ENCODE data around the gene DOCK2. TPM values are rescaled to one million over a fixed set of nuclear protein-coding genes. Genes with fewer than 3 reads are reported as not detected.
A peak's percentile ranks its signal among the peaks of the same experiment; 100 is the strongest.

The DOCK2 gene
- total and polyA plus RNA-seq, 2 donors (not counting 3 experiments of a cell fraction or from before 2014, with no cell fraction given) = 0.62 to 4.8 TPM

GRCh38 chr5:169695025-169695625 lies 58.0 kb downstream of the DOCK2 start:
- POLR2A ChIA-PET = no interaction called here
- H3K36me3 ChIP-seq (ENCODE audit: control insufficient read depth in 2 of 2, extremely low read depth in 1 of 2, insufficient read depth in 2 of 2, low read length in 2 of 2) = no peaks in the 10 kb centered on the region

More at GRCh38 chr5:169695025-169695625, 58.0 kb downstream of the DOCK2 start:
- Histone ChIP-seq H3K27me3 (ENCODE audit: control insufficient read depth in 2 of 2, insufficient read depth in 2 of 2, low read length in 2 of 2) (no peaks in the 10 kb centered on the region), H3K79me2 (ENCODE audit: control insufficient read depth, insufficient read depth, low read length) (no peaks in the 10 kb centered on the region), H3K9me1 (replicated peaks; ENCODE audit: control insufficient read depth, extremely low read depth, insufficient read depth, low read length) (no peaks in the 10 kb centered on the region), H3K9me3 (replicated peaks; ENCODE audit: control insufficient read depth, insufficient read depth, low read length) (no peaks in the 10 kb centered on the region), H2AFZ (ENCODE audit: low read depth, low read length) (peak overlapping the region; percentile 10), H3K4me3 (replicated peaks in 1 of 3; ENCODE audit: insufficient read depth in 1 of 3, low read depth in 1 of 3, low read length in 3 of 3) (no peak overlapping the region), H3K4me1 (ENCODE audit: control insufficient read depth, extremely low read depth, insufficient read depth, low read length) (peaks cover 30% of the 10 kb centered on the region), H3K27ac (ENCODE audit: insufficient read depth, low read depth, low read length) (peak overlapping the region; percentile 98), H3K4me2 (ENCODE audit: insufficient read depth, low read length) (peak overlapping the region; percentile 14), H4K20me1 (replicated peaks; ENCODE audit: control insufficient read depth, extremely low read depth, insufficient read depth, low read length) (no peaks in the 10 kb centered on the region), H3K9ac (replicated peaks; ENCODE audit: extremely low read depth, insufficient read depth, low read length) (peak overlapping the region; percentile 82)
- dilution Hi-C loops (cut with MboI; ENCODE audit: extremely low pct_ligation_motif_present, low sequenced_read_pairs) (no loop called here), intact Hi-C loops (cut with micrococcal nuclease) (no loop called here)
- BruUV-seq (replicated peaks) = no TSS peak
- CTCF ChIA-PET = interaction anchor here (1.2 to 3.3 kb wide), 2 partner anchors 132 to 285 kb away, joined by 3 to 40 read pairs; partner anchors contain the start of gene INSYN2B
- FAIRE-seq (no peak), DNase-seq (ENCODE audit: low read depth, low spot score) (no peak)
- TF ChIP-seq GATA2 (IDR thresholded peaks at IDR 0.05; ENCODE audit: insufficient read depth, insufficient read length, low read depth, low read length) = no peak
- no peak for TF ChIP-seq MYC (IDR thresholded peaks at IDR 0.05; ENCODE audit: low read depth, low read length)
- no peak for TF ChIP-seq POLR2A (IDR thresholded peaks at IDR 0.05; ENCODE audit: low read depth, low read length)
- no peak for TF ChIP-seq JUN (IDR thresholded peaks at IDR 0.05; ENCODE audit: borderline replicate concordance, insufficient read depth, insufficient read length, low read depth)
- no peak for TF ChIP-seq POLR2AphosphoS5 (IDR thresholded peaks at IDR 0.05; ENCODE audit: insufficient read depth, low read depth, low read length)
- TF ChIP-seq EZH2 (IDR thresholded peaks at IDR 0.05; ENCODE audit: borderline replicate concordance, low read depth, low read length, severe bottlenecking) = no peak
- no peak for TF ChIP-seq MAX (IDR thresholded peaks at IDR 0.05; ENCODE audit: insufficient read depth, insufficient read length)
- TF ChIP-seq CTCF (IDR thresholded peaks at IDR 0.05; ENCODE audit: extremely low read depth in 1 of 2, insufficient read depth in 1 of 2, low read depth in 1 of 2, low read length in 2 of 2) = no peak
- TF ChIP-seq FOS (IDR thresholded peaks at IDR 0.05; ENCODE audit: borderline replicate concordance, insufficient read depth, low read length) = no peak
